ENCODE data around the gene EIF3A. TPM values are rescaled to one million over a fixed set of nuclear protein-coding genes. Genes with fewer than 3 reads are reported as not detected.

The EIF3A gene
- total RNA-seq, 2 donors from 2014 or later = 77.1 to 88.0 TPM

GRCh38 chr10:119026301-119027110 lies 54.1 kb downstream of the EIF3A start:
- intact Hi-C loops (cut with DNase I) = loop anchor here (5.0 kb wide), 3 partner anchors 224 to 454 kb away; no protein-coding TSS in a partner anchor
- Histone ChIP-seq H3K9me3 (no peaks in the 10 kb centered on the region), H3K4me3 (no peak overlapping the region), H3K4me1 (replicated peaks) (peaks cover 6% of the 10 kb centered on the region), H3K36me3 (no peaks in the 10 kb centered on the region), H3K27me3 (replicated peaks; ENCODE audit: insufficient read depth) (no peaks in the 10 kb centered on the region), H3K27ac (peak overlapping the region; percentile 35 to 41)
- 38% methylated on average over 18 of the region's 18 CpGs for WGBS
- TF ChIP-seq CTCF (IDR thresholded peaks at IDR 0.05) (no peak), POLR2A (IDR thresholded peaks at IDR 0.05) (no peak), POLR2AphosphoS5 (IDR thresholded peaks at IDR 0.05) (no peak)
- no peak for DNase-seq (ENCODE audit: low spot score)

GRCh38 chr10:119025776-119026175 lies 54.8 kb downstream of the EIF3A start:
- H3K27me3 ChIP-seq (replicated peaks; ENCODE audit: insufficient read depth) = no peaks in the 10 kb centered on the region
- H3K27ac ChIP-seq = peak overlapping the region; percentile 35 to 41
- H3K36me3 ChIP-seq = no peaks in the 10 kb centered on the region
- no peak for DNase-seq (ENCODE audit: low spot score)
- TF ChIP-seq POLR2A (IDR thresholded peaks at IDR 0.05) (no peak), CTCF (IDR thresholded peaks at IDR 0.05) (no peak), POLR2AphosphoS5 (IDR thresholded peaks at IDR 0.05) (no peak)
- intact Hi-C loops (cut with DNase I) = loop anchor here (5.0 kb wide), 3 partner anchors 223 to 453 kb away; no protein-coding TSS in a partner anchor
- H3K4me3 ChIP-seq = no peak overlapping the region
- H3K9me3 ChIP-seq = no peaks in the 10 kb centered on the region
- H3K4me1 ChIP-seq (replicated peaks) = peaks cover 6% of the 10 kb centered on the region
- 50% methylated on average over 7 of the region's 7 CpGs for WGBS

DNA sequence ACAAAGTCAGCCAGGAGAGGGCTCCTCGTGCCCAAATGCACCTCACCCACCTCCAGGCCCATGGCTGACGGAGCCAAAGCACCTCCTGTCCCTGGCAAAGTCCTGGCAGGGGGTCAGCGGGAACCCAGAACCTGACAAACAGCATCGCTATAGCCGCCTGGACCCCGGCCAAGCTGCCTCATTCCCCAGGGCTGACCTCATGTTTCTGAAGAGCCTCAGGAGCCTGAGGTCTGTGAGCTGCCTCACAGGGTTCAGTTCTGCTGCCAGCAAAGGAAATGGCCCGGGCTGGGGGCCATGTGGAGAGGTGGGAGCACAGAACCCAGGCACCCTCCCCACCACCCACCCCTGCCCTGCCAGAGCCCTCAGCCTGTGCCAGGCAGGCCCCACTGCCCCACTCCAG lies 55.3 kb downstream of the EIF3A start:
- WGBS = 40% methylated on average over 7 of the region's 7 CpGs
- intact Hi-C loops (cut with DNase I) = loop anchor here (5.0 kb wide), 3 partner anchors 223 to 453 kb away; no protein-coding TSS in a partner anchor

DNA sequence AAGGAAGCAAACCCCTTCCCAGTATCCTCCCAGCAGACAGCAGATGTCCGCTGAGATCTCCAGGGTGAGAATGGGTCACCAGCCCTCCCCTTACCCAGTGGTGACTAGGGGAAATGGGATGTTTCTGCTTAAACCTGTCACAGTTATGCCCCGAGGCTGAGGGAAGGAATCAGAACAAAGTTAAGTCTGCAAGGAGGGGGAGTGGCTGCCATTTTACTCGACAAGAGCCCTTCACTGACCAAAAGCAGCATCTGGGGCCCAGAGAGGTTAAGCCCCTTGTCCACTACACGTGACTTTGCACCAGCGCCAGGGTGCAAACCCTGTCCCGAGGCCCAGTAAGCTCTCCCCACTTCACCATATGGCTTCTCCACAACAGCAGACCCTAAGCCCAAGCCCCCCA lies 55.7 kb downstream of the EIF3A start:
- DNase-seq (ENCODE audit: low spot score) = no peak
- H3K9me3 ChIP-seq = no peaks in the 10 kb centered on the region
- H3K4me3 ChIP-seq = no peak overlapping the region
- no peaks in the 10 kb centered on the region for H3K36me3 ChIP-seq
- intact Hi-C loops (cut with DNase I) = loop anchor here (5.0 kb wide), 3 partner anchors 223 to 453 kb away; no protein-coding TSS in a partner anchor
- H3K4me1 ChIP-seq (replicated peaks) = peaks cover 6% of the 10 kb centered on the region
- WGBS = 59% methylated on average over 6 of the region's 6 CpGs
- TF ChIP-seq POLR2A (IDR thresholded peaks at IDR 0.05) (no peak), POLR2AphosphoS5 (IDR thresholded peaks at IDR 0.05) (no peak), CTCF (IDR thresholded peaks at IDR 0.05) (no peak)
- peak overlapping the region; percentile 7 to 35 for H3K27ac ChIP-seq
- H3K27me3 ChIP-seq (replicated peaks; ENCODE audit: insufficient read depth) = no peaks in the 10 kb centered on the region

More for the DNA sequence above, 55.3 kb downstream of the EIF3A start:
- no peak overlapping the region for H3K4me3 ChIP-seq
- DNase-seq (ENCODE audit: low spot score) = peak; percentile 85
- H3K4me1 ChIP-seq (replicated peaks) = peaks cover 6% of the 10 kb centered on the region
- no peak for TF ChIP-seq CTCF (IDR thresholded peaks at IDR 0.05)
- peak; percentile 65 for TF ChIP-seq POLR2AphosphoS5 (IDR thresholded peaks at IDR 0.05)
- no peak for TF ChIP-seq POLR2A (IDR thresholded peaks at IDR 0.05)
- no peaks in the 10 kb centered on the region for H3K27me3 ChIP-seq (replicated peaks; ENCODE audit: insufficient read depth)
- H3K9me3 ChIP-seq = no peaks in the 10 kb centered on the region
- H3K36me3 ChIP-seq = no peaks in the 10 kb centered on the region
- H3K27ac ChIP-seq = peak overlapping the region; percentile 35 to 41

GRCh38 chr10:119023553-119023868 lies 57.1 kb downstream of the EIF3A start:
- WGBS = 67% methylated on average over 8 of the region's 8 CpGs
- intact Hi-C loops (cut with DNase I) = no loop called here
- no peak for DNase-seq (ENCODE audit: low spot score)
- Histone ChIP-seq H3K4me1 (replicated peaks) (peaks cover 6% of the 10 kb centered on the region), H3K4me3 (no peak overlapping the region), H3K27me3 (replicated peaks; ENCODE audit: insufficient read depth) (no peaks in the 10 kb centered on the region), H3K9me3 (no peaks in the 10 kb centered on the region), H3K36me3 (no peaks in the 10 kb centered on the region), H3K27ac (no peak overlapping the region)
- no peak for TF ChIP-seq POLR2AphosphoS5 (IDR thresholded peaks at IDR 0.05)
- no peak for TF ChIP-seq POLR2A (IDR thresholded peaks at IDR 0.05)
- TF ChIP-seq CTCF (IDR thresholded peaks at IDR 0.05) = no peak

All from prostate gland (tissue), 2 donors.